ENCODE measurements around the gene CLCA1. TPM values are rescaled to one million over a fixed set of nuclear protein-coding genes. Genes with fewer than 3 reads are reported as not detected.

Gene CLCA1
- total and polyA plus RNA-seq, 3 donors from 2014 or later, result 0.12 to 0.88 (median 0.55) TPM

GRCh38 chr1:86502721-86503405, 34.1 kb downstream of the CLCA1 start:
- intact Hi-C loops (cut with DNase I; ENCODE audit: low total_unique reads), result no loop called here
- H3K27ac ChIP-seq, result peak overlapping the region; percentile 55 to 78
- no peaks in the 10 kb centered on the region for H3K4me1 ChIP-seq
- H3K36me3 ChIP-seq (ENCODE audit: low read depth, missing control alignments), result no peaks in the 10 kb centered on the region
- H3K9me3 ChIP-seq, result no peaks in the 10 kb centered on the region
- no peaks in the 10 kb centered on the region for H3K27me3 ChIP-seq
- DNase-seq, result peak; percentile 26
- 10 to 17% methylated on average over 17 to 18 of the region's 18 CpGs for WGBS, 2 donors
- H3K4me3 ChIP-seq, result peak overlapping the region; percentile 48 to 62
- TF ChIP-seq POLR2A (IDR thresholded peaks at IDR 0.05), result no peak
- no peak for TF ChIP-seq CTCF (IDR thresholded peaks at IDR 0.05)

GRCh38 chr1:86503406-86504136, 34.8 kb downstream of the CLCA1 start:
- no peaks in the 10 kb centered on the region for H3K36me3 ChIP-seq (ENCODE audit: low read depth, missing control alignments)
- H3K27ac ChIP-seq, result peak overlapping the region; percentile 55 to 78
- peak; percentile 81 for DNase-seq
- H3K27me3 ChIP-seq, result no peaks in the 10 kb centered on the region
- no peak for TF ChIP-seq POLR2A (IDR thresholded peaks at IDR 0.05)
- no peak for TF ChIP-seq CTCF (IDR thresholded peaks at IDR 0.05)
- intact Hi-C loops (cut with DNase I; ENCODE audit: low total_unique reads), result no loop called here
- no peaks in the 10 kb centered on the region for H3K9me3 ChIP-seq
- H3K4me1 ChIP-seq, result no peaks in the 10 kb centered on the region
- WGBS, 2 donors, result 6 to 10% methylated on average over 18 of the region's 18 CpGs
- H3K4me3 ChIP-seq, result peak overlapping the region; percentile 48 to 62

- peak overlapping the region; percentile 48 to 62 for H3K4me3 ChIP-seq
- no peak for TF ChIP-seq CTCF (IDR thresholded peaks at IDR 0.05)
- intact Hi-C loops (cut with DNase I; ENCODE audit: low total_unique reads), result no loop called here
- WGBS, 2 donors, result 9 to 20% methylated on average over 9 of the region's 9 CpGs
- H3K27me3 ChIP-seq, result no peaks in the 10 kb centered on the region
- H3K27ac ChIP-seq, result peak overlapping the region; percentile 55 to 78
- H3K36me3 ChIP-seq (ENCODE audit: low read depth, missing control alignments), result no peaks in the 10 kb centered on the region
- H3K9me3 ChIP-seq, result no peaks in the 10 kb centered on the region
- DNase-seq, result peak; percentile 17
- no peaks in the 10 kb centered on the region for H3K4me1 ChIP-seq
These were observed 35.4 kb downstream of the CLCA1 start for GRCh38 chr1:86504137-86504479.

- H3K4me1 ChIP-seq, result no peaks in the 10 kb centered on the region
- intact Hi-C loops (cut with DNase I; ENCODE audit: low total_unique reads), result no loop called here
- no peak overlapping the region for H3K27ac ChIP-seq
- DNase-seq, result no peak
- H3K27me3 ChIP-seq, result no peaks in the 10 kb centered on the region
- TF ChIP-seq POLR2A (IDR thresholded peaks at IDR 0.05) (no peak), CTCF (IDR thresholded peaks at IDR 0.05) (no peak)
- H3K4me3 ChIP-seq, result no peak overlapping the region
- H3K9me3 ChIP-seq, result no peaks in the 10 kb centered on the region
- 85 to 88% methylated on average over 9 of the region's 9 CpGs for WGBS, 2 donors
- no peaks in the 10 kb centered on the region for H3K36me3 ChIP-seq (ENCODE audit: low read depth, missing control alignments)
These were observed 36.3 kb downstream of the CLCA1 start for GRCh38 chr1:86504895-86505563.

Data from testis (tissue), 3 donors.